ENCODE measurements around the gene SOS2.

GRCh38 chr14:50231475-50232275, at the start of gene SOS2:
- TF ChIP-seq CTCF (conservative IDR thresholded peaks at IDR 0.05; ENCODE audit: low read depth, low read length) = no peak
- TF ChIP-seq EZH2 (IDR thresholded peaks at IDR 0.05; ENCODE audit: borderline replicate concordance, low read depth, low read length, poor library complexity, severe bottlenecking) = no peak

All from A673 (cell line).